ENCODE data around the gene HRAS.

HRAS gene

GRCh38 chr11:534396-535209 lies 773 bp downstream of the HRAS start:
- in situ Hi-C loops (cut with HindIII; ENCODE audit: low sequenced_read_pairs), result no loop called here

GRCh38 chr11:533586-534395 lies 1.6 kb downstream of the HRAS start:
- in situ Hi-C loops (cut with HindIII; ENCODE audit: low sequenced_read_pairs), result no loop called here

GRCh38 chr11:532986-533585 lies 2.3 kb downstream of the HRAS start:
- in situ Hi-C loops (cut with HindIII; ENCODE audit: low sequenced_read_pairs), result no loop called here

DNA sequence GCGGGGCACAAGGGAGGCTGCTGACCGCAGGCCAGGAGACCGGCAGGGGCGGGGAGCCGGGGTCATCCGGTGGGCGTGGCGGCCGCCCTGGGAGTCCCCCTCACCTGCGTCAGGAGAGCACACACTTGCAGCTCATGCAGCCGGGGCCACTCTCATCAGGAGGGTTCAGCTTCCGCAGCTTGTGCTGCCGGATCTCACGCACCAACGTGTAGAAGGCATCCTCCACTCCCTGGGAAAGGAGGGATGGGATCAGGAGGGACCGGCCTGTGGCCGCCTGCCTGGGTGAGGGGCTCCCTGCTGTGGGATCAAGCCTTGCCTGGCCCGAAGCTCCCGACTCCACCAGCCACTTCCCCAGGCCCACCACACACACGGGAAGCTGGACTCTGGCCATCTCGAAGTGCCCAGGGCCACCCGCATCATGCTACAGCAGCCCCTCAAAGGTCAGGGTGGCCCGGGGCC lies 2.8 kb downstream of the HRAS start:
- in situ Hi-C loops (cut with HindIII; ENCODE audit: low sequenced_read_pairs), result no loop called here

DNA sequence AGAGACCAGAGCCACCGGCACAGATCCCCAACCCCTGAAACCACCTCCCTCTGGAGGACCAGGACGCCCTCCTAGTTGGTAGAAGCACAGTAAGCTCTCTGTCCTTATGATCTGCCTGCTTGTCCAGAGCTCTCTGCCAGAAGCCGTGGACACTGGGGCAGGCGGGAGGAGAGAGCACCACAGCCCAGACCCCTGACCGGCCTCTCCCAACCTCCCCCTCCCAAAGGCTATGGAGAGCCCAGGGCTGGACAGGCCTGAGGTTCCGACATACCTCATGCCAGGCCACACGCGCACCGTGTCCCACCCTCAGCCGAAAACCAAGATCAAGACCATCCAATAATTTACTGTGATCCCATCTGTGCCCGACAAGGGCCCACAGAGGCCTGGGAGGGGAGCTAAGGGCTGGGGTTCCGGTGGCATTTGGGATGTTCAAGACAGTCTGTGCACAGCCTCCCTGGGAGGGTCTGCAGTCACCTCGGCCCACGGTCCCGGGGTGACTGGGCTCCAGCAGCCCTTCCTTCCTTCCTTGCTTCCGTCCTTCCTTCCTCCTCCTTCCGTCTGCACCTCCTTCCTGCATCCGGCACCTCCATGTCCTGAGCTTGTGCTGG lies 3.4 kb downstream of the HRAS start:
- in situ Hi-C loops (cut with HindIII; ENCODE audit: low sequenced_read_pairs), result no loop called here

- in situ Hi-C loops (cut with HindIII; ENCODE audit: low sequenced_read_pairs), result no loop called here
These were observed 4.2 kb downstream of the HRAS start for GRCh38 chr11:530960-531831.

- in situ Hi-C loops (cut with HindIII; ENCODE audit: low sequenced_read_pairs), result no loop called here
These were observed 5.5 kb downstream of the HRAS start for GRCh38 chr11:529728-530411.

- in situ Hi-C loops (cut with HindIII; ENCODE audit: low sequenced_read_pairs), result no loop called here
These were observed 6.3 kb downstream of the HRAS start for GRCh38 chr11:528815-529727.

DNA sequence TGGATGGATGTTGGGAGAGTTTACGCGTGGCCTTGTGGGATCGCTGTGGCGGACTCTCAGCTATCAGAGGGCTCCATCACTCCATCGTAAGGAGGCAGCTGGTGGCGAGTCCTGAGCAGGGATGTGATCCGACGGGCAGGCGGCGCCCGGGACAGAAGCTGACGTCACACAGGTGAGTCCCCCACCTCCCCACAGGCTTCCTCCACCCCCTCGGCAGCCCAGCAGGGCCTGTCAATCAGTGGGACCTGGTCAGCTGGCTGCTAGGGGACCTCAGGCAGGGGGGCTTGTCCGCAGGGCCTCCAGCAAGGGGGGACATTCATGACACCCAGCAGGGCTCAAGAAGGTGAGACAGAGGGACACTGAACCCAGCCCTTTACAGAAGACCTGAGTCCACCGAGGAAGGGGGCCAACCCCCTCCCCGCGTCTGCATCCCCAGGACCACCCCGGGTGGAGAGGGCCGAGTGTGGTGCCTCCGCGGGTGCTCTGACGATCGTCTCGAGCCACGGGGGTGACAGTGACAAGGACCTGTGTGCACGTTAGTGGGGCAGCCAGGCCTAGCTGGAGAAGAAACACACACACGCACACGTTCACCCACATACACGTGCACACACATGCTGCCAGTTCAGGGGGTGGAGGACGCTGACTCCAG lies 7.1 kb downstream of the HRAS start:
- in situ Hi-C loops (cut with HindIII; ENCODE audit: low sequenced_read_pairs), result no loop called here

DNA sequence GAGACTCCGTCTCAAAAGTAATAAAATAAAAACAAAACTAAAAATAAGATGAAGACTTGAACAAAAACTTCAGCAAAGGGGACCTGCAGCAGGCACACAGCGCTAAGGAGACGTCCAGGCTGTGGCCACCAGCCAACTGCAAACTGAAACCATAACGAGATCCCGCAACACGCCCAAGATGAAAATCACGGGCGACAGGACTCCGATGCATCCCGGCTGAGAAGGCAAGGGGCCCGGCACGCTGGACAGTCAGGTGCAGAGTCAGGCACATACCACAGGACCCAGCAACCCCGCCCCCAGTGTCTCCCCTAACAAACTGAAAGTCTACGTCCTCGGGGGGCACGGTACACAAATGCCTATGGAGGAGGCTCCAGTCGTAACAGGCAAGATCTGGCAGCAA lies 9.2 kb downstream of the HRAS start:
- in situ Hi-C loops (cut with HindIII; ENCODE audit: low sequenced_read_pairs), result no loop called here

- in situ Hi-C loops (cut with HindIII; ENCODE audit: low sequenced_read_pairs), result no loop called here
These were observed 14.1 kb downstream of the HRAS start for GRCh38 chr11:521177-521688.

DNA sequence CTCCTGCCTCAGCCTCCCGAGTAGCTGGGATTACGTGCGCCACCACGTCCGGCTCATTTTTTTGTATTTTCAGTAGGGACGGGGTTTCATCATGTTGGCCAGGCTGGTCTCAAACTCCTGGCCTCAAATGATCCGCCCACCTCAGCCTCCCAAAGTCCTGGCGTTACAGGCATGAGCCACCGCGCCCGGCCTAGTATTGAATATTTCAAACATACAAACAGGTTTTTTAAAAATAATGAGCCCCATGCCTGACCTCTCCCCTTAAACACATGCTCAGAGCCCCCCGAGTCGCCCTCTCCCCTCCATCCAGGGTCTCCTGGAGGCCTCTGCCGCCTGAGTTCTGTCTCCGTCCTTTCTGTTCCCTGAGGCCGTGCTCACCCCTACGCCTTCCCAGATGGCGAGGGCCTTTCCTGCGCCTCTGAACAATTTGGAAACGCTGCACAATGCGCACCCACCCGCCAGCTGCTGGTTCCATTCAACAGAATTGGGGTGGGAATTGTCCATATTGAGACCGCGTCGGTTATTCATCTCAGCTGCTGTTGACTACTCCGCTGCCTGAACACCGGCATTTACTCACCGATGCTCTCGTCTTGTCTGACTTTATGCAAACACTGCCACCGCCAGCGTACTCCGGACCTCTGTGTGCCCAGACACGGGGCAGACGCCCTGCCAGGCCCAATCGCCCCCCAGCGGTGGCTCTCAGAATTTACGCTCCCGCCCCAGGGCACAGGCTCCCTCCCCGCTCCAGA lies 14.8 kb downstream of the HRAS start:
- in situ Hi-C loops (cut with HindIII; ENCODE audit: low sequenced_read_pairs), result no loop called here

DNA sequence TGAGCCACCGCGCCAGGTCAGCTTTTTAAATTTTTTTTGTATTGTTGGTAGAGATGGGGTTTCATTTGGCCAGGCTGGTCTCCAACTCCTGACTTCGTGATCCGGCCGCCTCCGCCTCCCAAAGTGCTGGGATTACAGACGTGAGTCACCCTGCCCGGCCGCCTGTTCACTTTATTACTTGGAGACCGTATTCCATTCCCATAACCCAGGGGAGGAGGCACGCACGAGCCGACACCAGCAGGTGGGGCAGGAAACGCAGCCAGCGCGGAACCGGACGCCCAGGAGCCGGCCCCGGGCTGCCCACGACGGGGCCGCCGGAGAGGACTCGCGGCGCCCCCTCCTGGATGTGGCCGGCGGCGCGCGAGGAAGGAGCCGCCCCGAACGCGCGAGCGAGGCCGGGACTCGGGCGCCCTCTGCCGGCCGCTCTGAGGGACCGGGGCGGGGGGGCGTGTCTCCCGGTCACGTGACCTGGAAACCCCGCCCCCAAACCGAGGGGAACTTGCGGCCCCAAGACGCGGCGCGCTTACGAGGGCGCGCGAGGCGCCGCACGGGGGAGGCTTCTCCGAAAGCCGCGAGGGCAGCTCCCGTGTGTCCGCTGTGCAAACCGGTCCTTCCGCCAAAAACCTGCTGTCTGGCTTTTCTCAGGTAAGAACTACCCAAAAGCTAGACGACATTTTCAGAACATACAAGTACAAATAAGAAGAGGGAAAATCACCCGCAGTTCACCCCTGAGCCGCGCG lies 16.7 kb downstream of the HRAS start:
- in situ Hi-C loops (cut with HindIII; ENCODE audit: low sequenced_read_pairs), result loop anchor here (5.0 kb wide), 1 partner anchor 66 kb away; the partner anchor contains the start of gene PTDSS2

GRCh38 chr11:516918-517685 lies 18.3 kb downstream of the HRAS start:
- in situ Hi-C loops (cut with HindIII; ENCODE audit: low sequenced_read_pairs), result loop anchor here (5.0 kb wide), 1 partner anchor 65 kb away; the partner anchor contains the start of gene PTDSS2

GRCh38 chr11:516400-516799 lies 19.0 kb downstream of the HRAS start:
- in situ Hi-C loops (cut with HindIII; ENCODE audit: low sequenced_read_pairs), result loop anchor here (5.0 kb wide), 1 partner anchor 64 kb away; the partner anchor contains the start of gene PTDSS2
